Mammary epithelial cell (primary cell): ENCODE results near the gene BORCS8.

ENCODE experiments used
- CTCF ChIP-seq, 2 donors: IDR thresholded peaks in 1 of 2; conservative IDR thresholded peaks in 1 of 2; 2 replicates each; pipeline ENCODE4 v1.5.1; 2011 to 2012; ENCODE audit warnings: inconsistent platforms in 2 of 2, low read length in 2 of 2, mild to moderate bottlenecking in 2 of 2, control low read depth in 1 of 2, low read depth in 1 of 2; ENCODE audit not compliant: insufficient read depth in 1 of 2; ENCODE audit errors: extremely low read depth in 1 of 2
- EZH2 ChIP-seq: IDR thresholded peaks from 2 replicates; pipeline ENCODE4 v1.6.1; 2012; ENCODE audit warnings: low read length, inconsistent platforms, borderline replicate concordance

GRCh38 chr19:19224150-19224851 is 32.3 kb upstream of the BORCS8 start:
- TF ChIP-seq CTCF (conservative IDR thresholded peaks at IDR 0.05 in 1 of 2, IDR thresholded peaks at IDR 0.05 in 1 of 2; ENCODE audit: extremely low read depth in 1 of 2, insufficient read depth in 1 of 2, low read depth in 1 of 2, low read length in 2 of 2), result no peak
- no peak for TF ChIP-seq EZH2
